HL-60 (cell line): ENCODE measurements around the gene OR10A3.
"Not testable (repeated sequence)": the region's sequence is repeated elsewhere in the genome, so short reads cannot be mapped to it uniquely, and the experiment has no call there.

Source experiments
- CTCF ChIP-seq: IDR thresholded peaks from one replicate; pipeline ENCODE4 v1.5.1; 2011; ENCODE audit warnings: low read length, control low read depth, inconsistent platforms; ENCODE audit not compliant: insufficient read depth
- GABPA ChIP-seq: IDR thresholded peaks from 2 replicates; pipeline ENCODE4 v1.6.1; 2012; ENCODE audit warnings: low read depth
- SPI1 ChIP-seq: IDR thresholded peaks from 2 replicates; pipeline ENCODE4 v1.6.1; 2012; ENCODE audit warnings: low read depth, mild to moderate bottlenecking, borderline replicate concordance
- TF ChIP-seq, protein P1 (sequence below): IDR thresholded peaks from 2 replicates; pipeline ENCODE4 v1.6.1; 2012; ENCODE audit warnings: low read depth; ENCODE audit not compliant: insufficient replicate concordance

DNA sequence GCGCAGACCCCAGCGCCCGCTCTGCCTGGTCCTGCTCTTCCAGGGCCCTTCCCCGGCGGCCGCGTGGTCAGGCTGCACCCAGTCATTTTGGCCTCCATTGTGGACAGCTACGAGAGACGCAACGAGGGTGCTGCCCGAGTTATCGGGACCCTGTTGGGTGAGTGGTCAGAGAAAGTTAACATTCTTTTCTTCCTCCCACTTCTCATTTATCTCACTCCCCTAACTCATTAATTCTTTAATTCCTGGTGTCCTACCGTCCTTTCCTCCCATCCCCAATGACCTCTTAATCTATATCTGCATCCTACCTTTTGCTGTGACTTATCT lies 46.0 kb upstream of the OR10A3 start:
- TF ChIP-seq GABPA, CTCF, SPI1: not testable (repeated sequence)
- TF ChIP-seq, protein P1, sequence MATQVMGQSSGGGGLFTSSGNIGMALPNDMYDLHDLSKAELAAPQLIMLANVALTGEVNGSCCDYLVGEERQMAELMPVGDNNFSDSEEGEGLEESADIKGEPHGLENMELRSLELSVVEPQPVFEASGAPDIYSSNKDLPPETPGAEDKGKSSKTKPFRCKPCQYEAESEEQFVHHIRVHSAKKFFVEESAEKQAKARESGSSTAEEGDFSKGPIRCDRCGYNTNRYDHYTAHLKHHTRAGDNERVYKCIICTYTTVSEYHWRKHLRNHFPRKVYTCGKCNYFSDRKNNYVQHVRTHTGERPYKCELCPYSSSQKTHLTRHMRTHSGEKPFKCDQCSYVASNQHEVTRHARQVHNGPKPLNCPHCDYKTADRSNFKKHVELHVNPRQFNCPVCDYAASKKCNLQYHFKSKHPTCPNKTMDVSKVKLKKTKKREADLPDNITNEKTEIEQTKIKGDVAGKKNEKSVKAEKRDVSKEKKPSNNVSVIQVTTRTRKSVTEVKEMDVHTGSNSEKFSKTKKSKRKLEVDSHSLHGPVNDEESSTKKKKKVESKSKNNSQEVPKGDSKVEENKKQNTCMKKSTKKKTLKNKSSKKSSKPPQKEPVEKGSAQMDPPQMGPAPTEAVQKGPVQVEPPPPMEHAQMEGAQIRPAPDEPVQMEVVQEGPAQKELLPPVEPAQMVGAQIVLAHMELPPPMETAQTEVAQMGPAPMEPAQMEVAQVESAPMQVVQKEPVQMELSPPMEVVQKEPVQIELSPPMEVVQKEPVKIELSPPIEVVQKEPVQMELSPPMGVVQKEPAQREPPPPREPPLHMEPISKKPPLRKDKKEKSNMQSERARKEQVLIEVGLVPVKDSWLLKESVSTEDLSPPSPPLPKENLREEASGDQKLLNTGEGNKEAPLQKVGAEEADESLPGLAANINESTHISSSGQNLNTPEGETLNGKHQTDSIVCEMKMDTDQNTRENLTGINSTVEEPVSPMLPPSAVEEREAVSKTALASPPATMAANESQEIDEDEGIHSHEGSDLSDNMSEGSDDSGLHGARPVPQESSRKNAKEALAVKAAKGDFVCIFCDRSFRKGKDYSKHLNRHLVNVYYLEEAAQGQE: not testable (repeated sequence)
